Smooth muscle cell of the brain vasculature (primary cell): Measurements from ENCODE around the gene SPPL2B.

Experiments
- DNase-seq: peaks from one replicate; pipeline ENCODE4 v3.0.0-alpha.2; 2012; ENCODE audit warnings: low read depth, low spot score

Gene SPPL2B

GRCh38 chr19:2353887-2354592 lies 25.6 kb downstream of the SPPL2B start:
- no peak for DNase-seq

- DNase-seq, result no peak
These were observed 26.2 kb downstream of the SPPL2B start for GRCh38 chr19:2354670-2355069.

GRCh38 chr19:2355168-2356035 lies 26.9 kb downstream of the SPPL2B start:
- no peak for DNase-seq

GRCh38 chr19:2356036-2356646 lies 27.7 kb downstream of the SPPL2B start:
- no peak for DNase-seq

GRCh38 chr19:2357279-2358206 lies 29.1 kb downstream of the SPPL2B start:
- no peak for DNase-seq

GRCh38 chr19:2358548-2359173 lies 30.2 kb downstream of the SPPL2B start:
- no peak for DNase-seq

- DNase-seq, result no peak
These were observed 31.7 kb downstream of the SPPL2B start, which contains the start of gene TMPRSS9 for GRCh38 chr19:2359992-2360685. TSS of gene TMPRSS9 (plus strand) at chr19:2360265. CDS start at chr19:2389786, 29,521 bp downstream.

GRCh38 chr19:2360833-2361232 lies 32.3 kb downstream of the SPPL2B start:
- DNase-seq, result no peak

- no peak for DNase-seq
These were observed 33.0 kb downstream of the SPPL2B start for GRCh38 chr19:2361246-2362045.

GRCh38 chr19:2362046-2362969 lies 33.8 kb downstream of the SPPL2B start:
- no peak for DNase-seq

- DNase-seq, result no peak
These were observed 34.5 kb downstream of the SPPL2B start for GRCh38 chr19:2362970-2363300.

- DNase-seq, result no peak
These were observed 34.9 kb downstream of the SPPL2B start for GRCh38 chr19:2363419-2363818.

- no peak for DNase-seq
These were observed 36.9 kb downstream of the SPPL2B start for GRCh38 chr19:2365201-2365970.

GRCh38 chr19:2371656-2372055 lies 43.2 kb downstream of the SPPL2B start:
- no peak for DNase-seq

- no peak for DNase-seq
These were observed 43.7 kb downstream of the SPPL2B start for GRCh38 chr19:2372076-2372612.

GRCh38 chr19:2374808-2375207 lies 46.3 kb downstream of the SPPL2B start:
- DNase-seq, result no peak

- DNase-seq, result no peak
These were observed 47.1 kb downstream of the SPPL2B start for GRCh38 chr19:2375353-2376121.
